ENCODE measurements around the gene NKPD1.

NKPD1 gene

GRCh38 chr19:45113628-45114027 is 47.2 kb downstream of the NKPD1 start:
- DNase-seq, result no peak

DNA sequence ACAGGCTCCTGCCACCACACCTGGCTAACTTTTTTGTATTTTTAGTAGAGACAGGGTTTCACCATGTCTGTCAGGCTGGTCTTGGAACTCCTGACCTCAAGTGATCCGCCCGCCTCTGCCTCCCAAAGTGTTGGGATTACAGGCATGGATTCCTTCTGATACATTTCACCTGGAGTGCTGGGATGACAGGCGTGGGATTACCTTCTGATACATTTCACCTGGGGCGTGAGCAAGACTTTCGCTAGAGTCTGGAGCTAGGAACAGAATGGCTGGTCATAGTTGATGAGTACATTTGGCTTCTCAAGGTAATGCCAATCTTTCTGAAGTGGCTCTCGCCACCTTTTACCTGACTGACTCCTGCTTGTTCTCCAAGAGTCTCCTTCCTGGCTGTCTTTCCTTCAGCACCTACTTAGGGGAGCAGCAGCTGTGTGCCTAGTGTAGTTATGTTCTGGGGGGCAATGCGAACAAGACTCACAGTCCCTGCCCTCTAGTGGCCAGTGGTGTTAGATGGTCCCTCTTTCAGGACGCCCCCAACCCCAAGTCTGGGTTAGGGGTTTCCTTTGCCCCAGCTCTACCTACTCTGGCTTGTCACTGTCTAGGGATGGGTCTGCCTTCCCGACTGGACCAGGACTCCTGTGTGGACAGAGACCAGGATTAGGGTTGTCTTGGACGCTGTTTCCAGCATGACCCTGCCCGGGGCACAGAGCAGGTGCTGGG is 48.5 kb downstream of the NKPD1 start:
- no peak for DNase-seq

Data from activated CD4-positive, alpha-beta T cell treated with anti-CD3 and anti-CD28 coated beads, Interleukin-2, amount 50 U/mL, for 48 hours (primary cell).